ENCODE measurements around the gene IGLL5.

DNA sequence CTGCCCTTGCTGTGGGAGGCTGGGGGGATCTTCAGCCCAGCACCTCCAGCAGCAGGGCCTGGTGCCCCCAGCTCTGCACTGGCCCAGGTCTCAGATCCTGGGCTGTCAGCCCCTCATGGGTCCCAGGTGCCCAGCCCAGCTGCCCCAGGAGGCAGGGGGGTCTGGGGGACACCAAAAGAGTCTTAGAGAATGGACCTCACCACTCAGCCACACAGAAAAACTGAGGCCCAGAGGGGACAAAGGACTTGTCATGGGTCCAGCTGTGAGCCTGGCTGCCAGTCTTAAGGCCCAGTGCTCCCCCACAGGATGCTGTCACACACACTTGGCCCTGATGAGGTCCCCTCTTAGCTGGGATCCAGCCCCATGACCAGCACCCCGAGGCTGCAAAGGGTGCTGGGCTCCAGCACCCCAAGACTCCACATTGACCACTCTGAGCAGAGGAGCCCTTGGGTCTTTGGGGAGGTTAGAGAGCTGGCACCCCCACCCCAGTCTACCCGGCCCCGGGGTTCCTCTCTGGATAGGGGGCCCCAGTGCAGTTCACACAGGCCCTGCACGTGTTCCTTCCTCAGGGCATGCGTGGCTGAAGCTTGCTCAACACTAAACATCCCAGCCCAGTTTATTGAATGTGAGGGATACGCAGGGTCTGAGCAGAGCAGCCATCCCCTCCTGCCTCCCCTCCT, 54.4 kb downstream of the IGLL5 start:
- TF ChIP-seq CTCF (conservative IDR thresholded peaks at IDR 0.05; ENCODE audit: low read length) (no peak), EZH2phosphoT487 (IDR thresholded peaks at IDR 0.05; ENCODE audit: borderline replicate concordance) (no peak)
